A549 (cell line): ENCODE data around the gene ZNF775. TPM values are rescaled to one million over a fixed set of nuclear protein-coding genes. Genes with fewer than 3 reads are reported as not detected.

Experiments used
- ATAC-seq, 2 experiments: fragments of 200-7000 bp in 1 of 2; fragments of >200 bp in 1 of 2; cut with Nextera tagmentation in 1 of 2; cut with Tn5 transposase in 1 of 2; 3 replicates each; pipeline versions ENCODE4 v1.8.0 to v1.9.1; 2018 to 2020; ENCODE audit warnings: mild to moderate bottlenecking in 1 of 2, moderate library complexity in 1 of 2
- CTCF ChIA-PET: fragments of 300-600 bp; sonication (Branson Sonifier 250); formaldehyde crosslinking; extraction: SDS; loops from one replicate; lab custom pipeline; 2021; ENCODE audit warnings: antibody characterized with exemption, inconsistent platforms; lab: Yijun Ruan, JAX
- POLR2A ChIA-PET: fragments of 350-600 bp; formaldehyde crosslinking; extraction: SDS; loops from one replicate; lab custom pipeline; 2021; ENCODE audit warnings: antibody characterized with exemption, inconsistent platforms; lab: Yijun Ruan, JAX
- DNase-seq, 2 experiments: peaks; one replicate each; pipeline versions ENCODE4 v3.0.0 to v3.0.0-alpha.2; 2011 to 2016; ENCODE audit warnings: low read depth in 1 of 2, low spot score in 1 of 2
- FAIRE-seq: peaks from 2 replicates; lab custom pipeline; 2011; peaks lifted over from hg19 to GRCh38; lab: Jason Lieb, UNC
- H3K27ac ChIP-seq, 2 experiments: fragments of >200 bp; sonication (Bioruptor Twin); formaldehyde crosslinking; 3 replicates each; pipeline ENCODE4 v1.5.1; 2016 to 2017
- H3K4me1 ChIP-seq: fragments of >200 bp; sonication (Bioruptor Twin); formaldehyde crosslinking; 3 replicates; pipeline ENCODE4 v1.6.1; 2016
- H3K4me2 ChIP-seq: fragments of >200 bp; sonication (Bioruptor Twin); formaldehyde crosslinking; 3 replicates; pipeline ENCODE4 v1.6.1; 2016
- H3K4me3 ChIP-seq: fragments of >200 bp; sonication (Bioruptor Twin); formaldehyde crosslinking; 3 replicates; pipeline ENCODE4 v1.5.1; 2016
- H3K9me3 ChIP-seq: fragments of >200 bp; sonication (Bioruptor Twin); formaldehyde crosslinking; 3 replicates; pipeline ENCODE4 v1.6.1; 2016
- CBX2 ChIP-seq: fragments of 200-600 bp; sonication (generic); IDR thresholded peaks from 2 replicates; pipeline ENCODE4 v1.6.1; 2016; ENCODE audit warnings: low read depth, mild to moderate bottlenecking, borderline replicate concordance
- CBX8 ChIP-seq: fragments of 200-600 bp; sonication (generic); IDR thresholded peaks from 2 replicates; pipeline ENCODE4 v1.6.1; 2016
- CEBPB ChIP-seq, 2 experiments: fragments of >200 bp in 1 of 2; sonication (Bioruptor Twin) in 1 of 2; formaldehyde crosslinking in 1 of 2; IDR thresholded peaks; 2 replicates each; pipeline ENCODE4 v1.6.1; 2012 to 2016
- EHMT2 ChIP-seq: fragments of 200-600 bp; sonication (generic); IDR thresholded peaks from 2 replicates; pipeline ENCODE4 v1.6.1; 2016; ENCODE audit warnings: antibody characterized with exemption, low read depth, mild to moderate bottlenecking, moderate library complexity
- EP300 ChIP-seq, 2 experiments: fragments of >200 bp; sonication (Bioruptor Twin); formaldehyde crosslinking; IDR thresholded peaks; 2 replicates in 1 of 2; 3 replicates in 1 of 2; pipeline ENCODE4 v1.6.1; 2016 to 2017
- ESRRA ChIP-seq: fragments of 150-350 bp; IDR thresholded peaks from 2 replicates; pipeline ENCODE4 v1.6.1; 2014; ENCODE audit warnings: mild to moderate bottlenecking, low read length, borderline replicate concordance
- GATA3 ChIP-seq: IDR thresholded peaks from 2 replicates; pipeline ENCODE4 v1.6.1; 2012; ENCODE audit warnings: borderline replicate concordance
- HOXA7 ChIP-seq: fragments of 250-450 bp; sonication (Bioruptor Pico); IDR thresholded peaks from 2 replicates; pipeline ENCODE4 v1.5.0; 2020; ENCODE audit warnings: mild to moderate bottlenecking, moderate library complexity
- KDM5A ChIP-seq: fragments of 200-600 bp; sonication (generic); IDR thresholded peaks from 2 replicates; pipeline ENCODE4 v1.6.1; 2016; ENCODE audit warnings: antibody characterized with exemption, mild to moderate bottlenecking
- MYC ChIP-seq: IDR thresholded peaks from 2 replicates; pipeline ENCODE4 v1.6.1; 2012; ENCODE audit warnings: mild to moderate bottlenecking, inconsistent platforms, low read length, improper control_type of control experiment, borderline replicate concordance
- NFE2L2 ChIP-seq: fragments of 150-350 bp; conservative IDR thresholded peaks from 2 replicates; pipeline ENCODE4 v1.6.1; 2014; ENCODE audit warnings: low read length
- NR3C1 ChIP-seq: fragments of >200 bp; sonication (Bioruptor Twin); formaldehyde crosslinking; IDR thresholded peaks from 3 replicates; pipeline ENCODE4 v1.6.1; 2017
- POLR2AphosphoS2 ChIP-seq: conservative IDR thresholded peaks from 2 replicates; pipeline ENCODE4 v1.6.1; 2012; ENCODE audit warnings: low read length, improper control_type of control experiment, inconsistent platforms
- RFX5 ChIP-seq: fragments of 450-650 bp; IDR thresholded peaks from 2 replicates; pipeline ENCODE4 v1.7.1; 2014; ENCODE audit warnings: antibody characterized with exemption, mild to moderate bottlenecking, moderate library complexity
- RNF2 ChIP-seq: fragments of 200-600 bp; sonication (generic); IDR thresholded peaks from 2 replicates; pipeline ENCODE4 v1.6.1; 2016; ENCODE audit warnings: low read depth, mild to moderate bottlenecking, antibody characterized with exemption, moderate library complexity, borderline replicate concordance
- SREBF2 ChIP-seq: fragments of 450-650 bp; IDR thresholded peaks from 2 replicates; pipeline ENCODE4 v1.6.1; 2014; ENCODE audit warnings: mild to moderate bottlenecking, moderate library complexity
- TP53 ChIP-seq: fragments of 250-450 bp; sonication (Bioruptor Pico); IDR thresholded peaks from 2 replicates; pipeline ENCODE4 v1.5.0; 2021; ENCODE audit warnings: mild to moderate bottlenecking, moderate library complexity
- ZSCAN20 ChIP-seq: fragments of 250-450 bp; sonication (Bioruptor Pico); IDR thresholded peaks from 2 replicates; pipeline ENCODE4 v1.8.0; 2022; ENCODE audit warnings: mild to moderate bottlenecking, moderate library complexity
- WGBS: methylation state at CpG from one replicate; pipeline ENCODE4 v1.1.6; 2017; ENCODE audit errors: missing lambda C conversion rate; 5-methylcytosine and 5-hydroxymethylcytosine counted together
- polyA plus RNA-seq, 4 experiments: library from polyadenylated mRNA; depleted of rRNA in 3 of 4; stranded (reverse); fragments of >200 nt; fragmentation: RNase III in 1 of 4; extraction: RNeasy Plus Mini Kit Qiagen cat#74134 plus additional on column Dnase treatment in 1 of 4; gene quantifications; 2 replicates in 3 of 4; 3 replicates in 1 of 4; pipeline ENCODE4 v1.2.3, GENCODE V29; 2011 to 2017
- TF ChIP-seq, protein P1 (sequence below): fragments of 200-600 bp; sonication (generic); IDR thresholded peaks from 2 replicates; pipeline ENCODE4 v1.6.1; 2016; ENCODE audit warnings: antibody characterized with exemption, mild to moderate bottlenecking, moderate library complexity
- TF ChIP-seq, protein P2 (sequence below): fragments of 450-650 bp; IDR thresholded peaks from 2 replicates; pipeline ENCODE4 v1.6.1; 2014; ENCODE audit warnings: antibody characterized with exemption
- TF ChIP-seq, protein P3 (sequence below): fragments of >200 bp; sonication (Bioruptor Twin); formaldehyde crosslinking; IDR thresholded peaks from 2 replicates; pipeline ENCODE4 v1.6.1; 2016
- TF ChIP-seq, protein P4 (sequence below): fragments of 150-350 bp; IDR thresholded peaks from 2 replicates; pipeline ENCODE4 v1.6.1; 2014; ENCODE audit warnings: low read depth, mild to moderate bottlenecking, low read length

Gene ZNF775
- polyA plus RNA-seq, 2 of the 4 experiments (the other 2 are of a cell fraction): 1.7 to 5.4 TPM

DNA sequence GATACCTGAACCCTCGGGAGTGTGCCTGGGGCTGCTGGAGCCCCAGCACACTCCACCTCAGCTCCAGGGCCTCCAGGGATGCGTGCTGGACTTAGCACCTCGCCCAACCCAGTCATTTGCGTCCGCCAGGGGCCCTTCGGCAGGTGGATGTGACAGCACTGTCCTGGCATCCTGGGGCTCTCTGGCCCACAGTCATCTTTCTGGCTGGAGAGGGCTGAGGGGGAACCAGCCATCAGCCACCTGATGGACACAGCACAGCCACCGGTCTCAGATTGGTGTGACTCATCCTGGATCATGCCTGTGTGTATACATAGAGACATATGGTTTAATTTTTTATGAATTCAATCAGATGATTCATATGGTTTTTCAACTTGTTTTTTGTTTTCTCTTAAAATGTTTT is 11.1 kb downstream of the ZNF775 start:
- H3K9me3 ChIP-seq: no peaks in the 10 kb centered on the region
- H3K4me2 ChIP-seq: no peak overlapping the region
- TF ChIP-seq EHMT2: no peak
- TF ChIP-seq, protein P1, sequence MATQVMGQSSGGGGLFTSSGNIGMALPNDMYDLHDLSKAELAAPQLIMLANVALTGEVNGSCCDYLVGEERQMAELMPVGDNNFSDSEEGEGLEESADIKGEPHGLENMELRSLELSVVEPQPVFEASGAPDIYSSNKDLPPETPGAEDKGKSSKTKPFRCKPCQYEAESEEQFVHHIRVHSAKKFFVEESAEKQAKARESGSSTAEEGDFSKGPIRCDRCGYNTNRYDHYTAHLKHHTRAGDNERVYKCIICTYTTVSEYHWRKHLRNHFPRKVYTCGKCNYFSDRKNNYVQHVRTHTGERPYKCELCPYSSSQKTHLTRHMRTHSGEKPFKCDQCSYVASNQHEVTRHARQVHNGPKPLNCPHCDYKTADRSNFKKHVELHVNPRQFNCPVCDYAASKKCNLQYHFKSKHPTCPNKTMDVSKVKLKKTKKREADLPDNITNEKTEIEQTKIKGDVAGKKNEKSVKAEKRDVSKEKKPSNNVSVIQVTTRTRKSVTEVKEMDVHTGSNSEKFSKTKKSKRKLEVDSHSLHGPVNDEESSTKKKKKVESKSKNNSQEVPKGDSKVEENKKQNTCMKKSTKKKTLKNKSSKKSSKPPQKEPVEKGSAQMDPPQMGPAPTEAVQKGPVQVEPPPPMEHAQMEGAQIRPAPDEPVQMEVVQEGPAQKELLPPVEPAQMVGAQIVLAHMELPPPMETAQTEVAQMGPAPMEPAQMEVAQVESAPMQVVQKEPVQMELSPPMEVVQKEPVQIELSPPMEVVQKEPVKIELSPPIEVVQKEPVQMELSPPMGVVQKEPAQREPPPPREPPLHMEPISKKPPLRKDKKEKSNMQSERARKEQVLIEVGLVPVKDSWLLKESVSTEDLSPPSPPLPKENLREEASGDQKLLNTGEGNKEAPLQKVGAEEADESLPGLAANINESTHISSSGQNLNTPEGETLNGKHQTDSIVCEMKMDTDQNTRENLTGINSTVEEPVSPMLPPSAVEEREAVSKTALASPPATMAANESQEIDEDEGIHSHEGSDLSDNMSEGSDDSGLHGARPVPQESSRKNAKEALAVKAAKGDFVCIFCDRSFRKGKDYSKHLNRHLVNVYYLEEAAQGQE: no peak
- no peak for TF ChIP-seq POLR2AphosphoS2
- no peak for TF ChIP-seq ESRRA
- TF ChIP-seq RFX5: no peak
- no peak for TF ChIP-seq SREBF2
- TF ChIP-seq NFE2L2: no peak
- TF ChIP-seq TP53: no peak
- TF ChIP-seq CEBPB (IDR thresholded peaks at IDR 0.05): no peak
- no peak for TF ChIP-seq HOXA7 (CRISPR knock-in tag)
- TF ChIP-seq ZSCAN20 (CRISPR knock-in tag): no peak
- TF ChIP-seq, protein P2, sequence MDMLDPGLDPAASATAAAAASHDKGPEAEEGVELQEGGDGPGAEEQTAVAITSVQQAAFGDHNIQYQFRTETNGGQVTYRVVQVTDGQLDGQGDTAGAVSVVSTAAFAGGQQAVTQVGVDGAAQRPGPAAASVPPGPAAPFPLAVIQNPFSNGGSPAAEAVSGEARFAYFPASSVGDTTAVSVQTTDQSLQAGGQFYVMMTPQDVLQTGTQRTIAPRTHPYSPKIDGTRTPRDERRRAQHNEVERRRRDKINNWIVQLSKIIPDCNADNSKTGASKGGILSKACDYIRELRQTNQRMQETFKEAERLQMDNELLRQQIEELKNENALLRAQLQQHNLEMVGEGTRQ: no peak
- no peak for TF ChIP-seq KDM5A
- TF ChIP-seq CBX2: no peak
- no peak for TF ChIP-seq GATA3
- H3K4me3 ChIP-seq: no peak overlapping the region
- FAIRE-seq (no peak), DNase-seq (no peak), ATAC-seq (no peak)
- no peaks in the 10 kb centered on the region for H3K4me1 ChIP-seq
- ChIA-PET POLR2A (no interaction called here), CTCF (interaction anchor here (1.2 kb wide), 1 partner anchor 31 kb away, joined by 4 read pairs; no protein-coding TSS in a partner anchor)
- 88% methylated on average over 5 of the region's 7 CpGs for WGBS
- H3K27ac ChIP-seq: no peak overlapping the region

DNA sequence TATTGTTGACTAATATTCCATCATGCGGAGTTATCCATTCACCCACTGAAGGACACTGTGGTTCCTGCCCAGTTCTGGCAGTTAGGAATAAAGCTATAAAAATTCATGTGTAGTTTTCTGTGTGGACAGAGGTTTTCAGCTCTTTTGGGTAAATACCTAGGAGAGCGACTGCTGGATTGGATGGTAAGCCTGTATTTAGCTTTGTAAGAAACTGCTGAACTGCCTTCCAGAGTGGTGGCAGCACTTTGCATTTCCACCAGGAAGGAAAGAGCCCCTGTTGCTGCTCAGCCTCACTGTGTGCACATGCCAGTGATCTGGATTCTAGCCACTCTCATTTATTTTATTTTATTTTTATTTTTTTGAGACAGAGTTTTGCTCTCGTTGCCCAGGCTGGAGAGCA is 14.2 kb downstream of the ZNF775 start:
- Histone ChIP-seq H3K4me1 (no peaks in the 10 kb centered on the region), H3K9me3 (no peaks in the 10 kb centered on the region), H3K27ac (no peak overlapping the region), H3K4me3 (no peak overlapping the region), H3K4me2 (no peak overlapping the region)
- CTCF ChIA-PET: interaction anchor here (1.2 to 1.8 kb wide), 2 partner anchors 9 to 11 kb away, joined by 3 to 5 read pairs; no protein-coding TSS in a partner anchor
- FAIRE-seq (no peak), ATAC-seq (no peak), DNase-seq (no peak)
- WGBS: 92% methylated on average over 3 of the region's 3 CpGs
- POLR2A ChIA-PET: no interaction called here
- TF ChIP-seq NR3C1 (no peak), CBX8 (no peak), KDM5A (no peak), EHMT2 (no peak), RNF2 (no peak), GATA3 (no peak), POLR2AphosphoS2 (no peak), MYC (no peak), EP300 (IDR thresholded peaks at IDR 0.05) (no peak)
- TF ChIP-seq, protein P3, sequence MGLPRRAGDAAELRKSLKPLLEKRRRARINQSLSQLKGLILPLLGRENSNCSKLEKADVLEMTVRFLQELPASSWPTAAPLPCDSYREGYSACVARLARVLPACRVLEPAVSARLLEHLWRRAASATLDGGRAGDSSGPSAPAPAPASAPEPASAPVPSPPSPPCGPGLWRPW: no peak
- TF ChIP-seq, protein P4, sequence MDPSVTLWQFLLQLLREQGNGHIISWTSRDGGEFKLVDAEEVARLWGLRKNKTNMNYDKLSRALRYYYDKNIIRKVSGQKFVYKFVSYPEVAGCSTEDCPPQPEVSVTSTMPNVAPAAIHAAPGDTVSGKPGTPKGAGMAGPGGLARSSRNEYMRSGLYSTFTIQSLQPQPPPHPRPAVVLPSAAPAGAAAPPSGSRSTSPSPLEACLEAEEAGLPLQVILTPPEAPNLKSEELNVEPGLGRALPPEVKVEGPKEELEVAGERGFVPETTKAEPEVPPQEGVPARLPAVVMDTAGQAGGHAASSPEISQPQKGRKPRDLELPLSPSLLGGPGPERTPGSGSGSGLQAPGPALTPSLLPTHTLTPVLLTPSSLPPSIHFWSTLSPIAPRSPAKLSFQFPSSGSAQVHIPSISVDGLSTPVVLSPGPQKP: no peak
